ENCODE results near the gene TST. TPM values are rescaled to one million over a fixed set of nuclear protein-coding genes. Genes with fewer than 3 reads are reported as not detected.

The TST gene
- total and polyA plus RNA-seq, 2 donors (not counting 3 experiments of a cell fraction or from before 2014, with no cell fraction given) = 39.2 to 95.1 TPM

DNA sequence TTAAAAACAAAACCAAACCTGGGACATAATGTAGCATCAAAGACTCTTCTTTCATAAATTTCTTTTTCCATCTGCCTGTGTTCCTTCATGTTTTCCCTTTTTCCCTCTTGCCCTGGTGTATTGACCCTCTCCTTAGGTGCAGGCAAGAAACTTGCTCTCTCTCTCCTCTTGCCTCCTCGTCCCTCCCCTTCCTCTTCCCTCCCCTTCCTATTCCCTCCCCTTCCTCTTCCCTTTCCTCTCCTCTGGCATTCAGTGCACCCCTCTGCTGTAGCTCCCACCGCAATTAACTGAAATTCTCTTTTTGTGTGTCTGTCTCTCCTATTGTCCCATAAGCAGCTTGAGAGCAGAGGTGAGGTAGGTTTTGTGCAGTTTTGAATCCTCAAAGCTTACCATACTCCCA lies 55.9 kb downstream of the TST start:
- POLR2A ChIA-PET = no interaction called here
- BruUV-seq (replicated peaks) = no TSS peak
- Histone ChIP-seq H3K9ac (replicated peaks; ENCODE audit: extremely low read depth, insufficient read depth, low read length) (no peak overlapping the region), H3K4me2 (ENCODE audit: insufficient read depth, low read length) (no peak overlapping the region), H2AFZ (ENCODE audit: low read depth, low read length) (no peak overlapping the region), H3K36me3 (ENCODE audit: control insufficient read depth in 2 of 2, extremely low read depth in 1 of 2, insufficient read depth in 2 of 2, low read length in 2 of 2) (no peaks in the 10 kb centered on the region), H3K4me1 (ENCODE audit: control insufficient read depth, extremely low read depth, insufficient read depth, low read length) (no peaks in the 10 kb centered on the region), H3K27ac (ENCODE audit: insufficient read depth, low read depth, low read length) (no peak overlapping the region), H3K4me3 (replicated peaks in 1 of 3; ENCODE audit: insufficient read depth in 1 of 3, low read depth in 1 of 3, low read length in 3 of 3) (no peak overlapping the region), H4K20me1 (replicated peaks; ENCODE audit: control insufficient read depth, extremely low read depth, insufficient read depth, low read length) (no peaks in the 10 kb centered on the region), H3K79me2 (ENCODE audit: control insufficient read depth, insufficient read depth, low read length) (no peaks in the 10 kb centered on the region), H3K9me3 (replicated peaks; ENCODE audit: control insufficient read depth, insufficient read depth, low read length) (no peaks in the 10 kb centered on the region), H3K27me3 (ENCODE audit: control insufficient read depth in 2 of 2, insufficient read depth in 2 of 2, low read length in 2 of 2) (peaks cover 16% of the 10 kb centered on the region in 2 experiments), H3K9me1 (replicated peaks; ENCODE audit: control insufficient read depth, extremely low read depth, insufficient read depth, low read length) (no peaks in the 10 kb centered on the region)
- CTCF ChIA-PET = interaction anchor here (1.4 to 3.1 kb wide), 2 partner anchors 15 to 107 kb away, joined by 3 to 14 read pairs; no protein-coding TSS in a partner anchor
- DNase-seq (ENCODE audit: low read depth, low spot score) = no peak
- dilution Hi-C loops (cut with MboI; ENCODE audit: extremely low pct_ligation_motif_present, low sequenced_read_pairs) = no loop called here
- intact Hi-C loops (cut with micrococcal nuclease) = no loop called here
- FAIRE-seq = no peak
- no peak for TF ChIP-seq MAX (IDR thresholded peaks at IDR 0.05; ENCODE audit: insufficient read depth, insufficient read length)
- TF ChIP-seq, protein P1, sequence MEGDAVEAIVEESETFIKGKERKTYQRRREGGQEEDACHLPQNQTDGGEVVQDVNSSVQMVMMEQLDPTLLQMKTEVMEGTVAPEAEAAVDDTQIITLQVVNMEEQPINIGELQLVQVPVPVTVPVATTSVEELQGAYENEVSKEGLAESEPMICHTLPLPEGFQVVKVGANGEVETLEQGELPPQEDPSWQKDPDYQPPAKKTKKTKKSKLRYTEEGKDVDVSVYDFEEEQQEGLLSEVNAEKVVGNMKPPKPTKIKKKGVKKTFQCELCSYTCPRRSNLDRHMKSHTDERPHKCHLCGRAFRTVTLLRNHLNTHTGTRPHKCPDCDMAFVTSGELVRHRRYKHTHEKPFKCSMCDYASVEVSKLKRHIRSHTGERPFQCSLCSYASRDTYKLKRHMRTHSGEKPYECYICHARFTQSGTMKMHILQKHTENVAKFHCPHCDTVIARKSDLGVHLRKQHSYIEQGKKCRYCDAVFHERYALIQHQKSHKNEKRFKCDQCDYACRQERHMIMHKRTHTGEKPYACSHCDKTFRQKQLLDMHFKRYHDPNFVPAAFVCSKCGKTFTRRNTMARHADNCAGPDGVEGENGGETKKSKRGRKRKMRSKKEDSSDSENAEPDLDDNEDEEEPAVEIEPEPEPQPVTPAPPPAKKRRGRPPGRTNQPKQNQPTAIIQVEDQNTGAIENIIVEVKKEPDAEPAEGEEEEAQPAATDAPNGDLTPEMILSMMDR (IDR thresholded peaks at IDR 0.05; ENCODE audit: extremely low read depth in 1 of 2, insufficient read depth in 1 of 2, low read depth in 1 of 2, low read length in 2 of 2) = no peak
- no peak for TF ChIP-seq EZH2 (IDR thresholded peaks at IDR 0.05; ENCODE audit: borderline replicate concordance, low read depth, low read length, severe bottlenecking)
- no peak for TF ChIP-seq POLR2A (IDR thresholded peaks at IDR 0.05; ENCODE audit: low read depth, low read length)
- TF ChIP-seq MYC (IDR thresholded peaks at IDR 0.05; ENCODE audit: low read depth, low read length) = no peak
- TF ChIP-seq GATA2 (IDR thresholded peaks at IDR 0.05; ENCODE audit: insufficient read depth, insufficient read length, low read depth, low read length) = no peak
- TF ChIP-seq FOS (IDR thresholded peaks at IDR 0.05; ENCODE audit: borderline replicate concordance, insufficient read depth, low read length) = no peak
- no peak for TF ChIP-seq POLR2AphosphoS5 (IDR thresholded peaks at IDR 0.05; ENCODE audit: insufficient read depth, low read depth, low read length)
- TF ChIP-seq JUN (IDR thresholded peaks at IDR 0.05; ENCODE audit: borderline replicate concordance, insufficient read depth, insufficient read length, low read depth) = no peak
